ENCODE data around the gene E4F1.

DNA sequence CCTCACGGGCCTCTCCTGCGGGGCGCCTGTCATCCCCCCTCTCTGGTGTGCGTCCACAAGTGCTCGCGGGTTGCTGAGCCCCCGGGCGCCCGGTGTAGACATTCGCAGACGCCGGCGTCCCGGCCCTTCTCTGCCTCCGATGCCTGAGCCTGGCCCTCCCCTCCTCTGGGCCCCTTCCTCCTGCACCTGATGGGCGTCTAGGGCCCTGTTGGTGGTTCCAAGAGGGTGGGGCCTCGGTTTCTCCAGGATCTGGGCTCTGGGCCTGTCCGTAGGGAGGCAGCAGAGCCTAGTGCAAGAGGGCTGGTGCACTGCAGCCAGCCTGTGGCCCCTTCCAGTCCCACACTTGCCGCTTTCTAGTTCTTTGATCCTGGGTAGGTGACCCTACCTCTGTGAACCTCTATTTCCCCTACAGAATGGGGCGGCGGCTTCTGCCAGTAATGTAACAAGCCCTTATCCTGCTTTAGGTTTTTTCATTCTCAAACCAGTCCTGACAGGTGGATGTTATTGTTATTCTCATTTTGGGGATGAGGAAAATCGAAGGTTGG is 623 bp downstream of the E4F1 start:
- TF ChIP-seq, protein P1, sequence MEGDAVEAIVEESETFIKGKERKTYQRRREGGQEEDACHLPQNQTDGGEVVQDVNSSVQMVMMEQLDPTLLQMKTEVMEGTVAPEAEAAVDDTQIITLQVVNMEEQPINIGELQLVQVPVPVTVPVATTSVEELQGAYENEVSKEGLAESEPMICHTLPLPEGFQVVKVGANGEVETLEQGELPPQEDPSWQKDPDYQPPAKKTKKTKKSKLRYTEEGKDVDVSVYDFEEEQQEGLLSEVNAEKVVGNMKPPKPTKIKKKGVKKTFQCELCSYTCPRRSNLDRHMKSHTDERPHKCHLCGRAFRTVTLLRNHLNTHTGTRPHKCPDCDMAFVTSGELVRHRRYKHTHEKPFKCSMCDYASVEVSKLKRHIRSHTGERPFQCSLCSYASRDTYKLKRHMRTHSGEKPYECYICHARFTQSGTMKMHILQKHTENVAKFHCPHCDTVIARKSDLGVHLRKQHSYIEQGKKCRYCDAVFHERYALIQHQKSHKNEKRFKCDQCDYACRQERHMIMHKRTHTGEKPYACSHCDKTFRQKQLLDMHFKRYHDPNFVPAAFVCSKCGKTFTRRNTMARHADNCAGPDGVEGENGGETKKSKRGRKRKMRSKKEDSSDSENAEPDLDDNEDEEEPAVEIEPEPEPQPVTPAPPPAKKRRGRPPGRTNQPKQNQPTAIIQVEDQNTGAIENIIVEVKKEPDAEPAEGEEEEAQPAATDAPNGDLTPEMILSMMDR (IDR thresholded peaks at IDR 0.05; ENCODE audit: poor library complexity) = peak; percentile 31
- no peak for TF ChIP-seq EZH2 (IDR thresholded peaks at IDR 0.05; ENCODE audit: borderline replicate concordance)
